Small intestine (tissue), 7 donors: Measurements from ENCODE around the gene MOB3B. TPM values are rescaled to one million over a fixed set of nuclear protein-coding genes. Genes with fewer than 3 reads are reported as not detected.

Source experiments
- DNase-seq, 2 donors: peaks; one replicate each; pipeline versions ENCODE4 v3.0.0 to v3.0.0-alpha.2; 2013
- FAIRE-seq: peaks from 2 replicates; lab custom pipeline; 2012; peaks lifted over from hg19 to GRCh38; lab: Jason Lieb, UNC
- H3K27ac ChIP-seq, 3 donors: one replicate each; pipeline ENCODE4 v1.5.1; 2013; ENCODE audit warnings: low read length in 2 of 3, mild to moderate bottlenecking in 2 of 3, control low read depth in 1 of 3, inconsistent platforms in 1 of 3, low read depth in 1 of 3, moderate library complexity in 1 of 3
- H3K27me3 ChIP-seq, 3 donors: one replicate each; pipeline ENCODE4 v1.6.1; 2013; ENCODE audit warnings: low read length in 3 of 3, inconsistent platforms in 1 of 3; ENCODE audit not compliant: control insufficient read depth in 3 of 3, insufficient read depth in 3 of 3
- H3K36me3 ChIP-seq, 3 donors: one replicate each; pipeline ENCODE4 v1.6.1; 2013; ENCODE audit warnings: low read length in 3 of 3, inconsistent platforms in 1 of 3, low read depth in 1 of 3, mild to moderate bottlenecking in 1 of 3, moderate library complexity in 1 of 3; ENCODE audit not compliant: control insufficient read depth in 3 of 3, insufficient read depth in 2 of 3
- H3K4me1 ChIP-seq, 3 donors: one replicate each; pipeline ENCODE4 v1.6.1; 2013; ENCODE audit warnings: low read length in 2 of 3, inconsistent platforms in 1 of 3, low read depth in 1 of 3, mild to moderate bottlenecking in 1 of 3, moderate library complexity in 1 of 3; ENCODE audit not compliant: control insufficient read depth in 3 of 3, insufficient read depth in 2 of 3
- H3K4me3 ChIP-seq, 3 donors: one replicate each; pipeline ENCODE4 v1.5.1; 2013; ENCODE audit warnings: low read length in 3 of 3, control low read depth in 1 of 3, inconsistent platforms in 1 of 3, low read depth in 1 of 3, mild to moderate bottlenecking in 1 of 3, moderate library complexity in 1 of 3
- H3K9me3 ChIP-seq, 2 donors: one replicate each; pipeline ENCODE4 v1.6.1; 2013; ENCODE audit warnings: low read depth in 1 of 2, low read length in 1 of 2; ENCODE audit not compliant: control insufficient read depth in 2 of 2, insufficient read depth in 1 of 2
- WGBS, 3 donors: extraction: QIAGEN DNeasy Blood & Tissue Kit; methylation state at CpG; one replicate each; pipeline ENCODE4 v1.1.7; 2013; 5-methylcytosine and 5-hydroxymethylcytosine counted together
- polyA plus RNA-seq, 4 donors: library from polyadenylated mRNA; stranded (reverse) in 3 of 4; unstranded in 1 of 4; fragments of 200-250 nt in 3 of 4; fragments of 120-200 nt in 1 of 4; gene quantifications; one replicate each; pipeline versions ENCODE4 v1.2.1 to v1.2.3, GENCODE V29; 2013
- donor health status: healthy with polysubstance abuse.
- donor health status: control.
- donor health status: control.
- donor health status: Bipolar disorder and iron deficiency.
- donor health status: healthy.

MOB3B gene
- polyA plus RNA-seq, 4 donors = 16.9 to 34.9 (median 19.7) TPM

GRCh38 chr9:27475057-27475595 lies 54.5 kb downstream of the MOB3B start:
- Histone ChIP-seq H3K27ac (peak overlapping the region in 1 of 3 donors; percentile 3), H3K4me1 (peaks cover 5 to 35% (median 10%) of the 10 kb centered on the region in 3 donors), H3K9me3 (peaks cover 0 to 10% of the 10 kb centered on the region in 2 donors), H3K4me3 (no peak overlapping the region), H3K36me3 (peaks cover 0 to 21% (median 0%) of the 10 kb centered on the region in 3 donors), H3K27me3 (no peaks in the 10 kb centered on the region)
- DNase-seq = no peak
- WGBS, 3 donors = 79 to 93% (median 90%) methylated on average over 7 of the region's 7 CpGs
- no peak for FAIRE-seq

GRCh38 chr9:27474305-27474704 lies 55.3 kb downstream of the MOB3B start:
- no peak overlapping the region for H3K4me3 ChIP-seq
- whole genome bisulfite sequencing, 3 donors = 69 to 78% (median 78%) methylated on average over 1 of the region's 1 CpG
- DNase-seq = no peak
- no peak overlapping the region for H3K27ac ChIP-seq
- FAIRE-seq = no peak
- H3K4me1 ChIP-seq = peaks cover 5 to 40% (median 10%) of the 10 kb centered on the region in 3 donors
- H3K9me3 ChIP-seq = peaks cover 0 to 7% of the 10 kb centered on the region in 2 donors
- H3K36me3 ChIP-seq = peaks cover 0 to 23% (median 0%) of the 10 kb centered on the region in 3 donors
- no peaks in the 10 kb centered on the region for H3K27me3 ChIP-seq

GRCh38 chr9:27473111-27473529 lies 56.5 kb downstream of the MOB3B start:
- peak overlapping the region in 2 of 3 donors; percentile 34 to 58 for H3K27ac ChIP-seq
- 32 to 37% (median 36%) methylated on average over 7 of the region's 7 CpGs for WGBS, 3 donors
- FAIRE-seq = no peak

GRCh38 chr9:27472195-27472594 lies 57.4 kb downstream of the MOB3B start:
- no peak overlapping the region for H3K4me3 ChIP-seq
- FAIRE-seq = no peak
- peaks cover 5 to 47% (median 12%) of the 10 kb centered on the region in 3 donors for H3K4me1 ChIP-seq
- DNase-seq = no peak
- no peak overlapping the region for H3K27ac ChIP-seq
- H3K36me3 ChIP-seq = peaks cover 0 to 29% (median 0%) of the 10 kb centered on the region in 3 donors
- no peaks in the 10 kb centered on the region for H3K27me3 ChIP-seq
- 55 to 88% (median 71%) methylated on average over 5 of the region's 5 CpGs for WGBS, 3 donors
- no peaks in the 10 kb centered on the region for H3K9me3 ChIP-seq

More at GRCh38 chr9:27473111-27473529, 56.5 kb downstream of the MOB3B start:
- H3K4me1 ChIP-seq = peaks cover 5 to 47% (median 12%) of the 10 kb centered on the region in 3 donors
- DNase-seq = peak; percentile 37 to 54
- H3K27me3 ChIP-seq = no peaks in the 10 kb centered on the region
- H3K9me3 ChIP-seq = no peaks in the 10 kb centered on the region
- H3K36me3 ChIP-seq = peaks cover 0 to 29% (median 0%) of the 10 kb centered on the region in 3 donors
- no peak overlapping the region for H3K4me3 ChIP-seq

- Histone ChIP-seq H3K9me3 (no peaks in the 10 kb centered on the region), H3K27ac (no peak overlapping the region), H3K36me3 (peaks cover 0 to 29% (median 0%) of the 10 kb centered on the region in 3 donors), H3K4me3 (no peak overlapping the region), H3K27me3 (no peaks in the 10 kb centered on the region), H3K4me1 (peaks cover 4 to 45% (median 12%) of the 10 kb centered on the region in 3 donors)
- FAIRE-seq = no peak
- WGBS, 3 donors = 73 to 89% (median 76%) methylated on average over 3 of the region's 3 CpGs
- no peak for DNase-seq
These were observed 57.8 kb downstream of the MOB3B start for GRCh38 chr9:27471789-27472188.

- 77 to 91% (median 90%) methylated on average over 5 of the region's 5 CpGs for WGBS, 3 donors
- no peaks in the 10 kb centered on the region for H3K9me3 ChIP-seq
- peaks cover 0 to 29% (median 0%) of the 10 kb centered on the region in 3 donors for H3K36me3 ChIP-seq
- no peak for DNase-seq
- H3K27me3 ChIP-seq = no peaks in the 10 kb centered on the region
- no peak overlapping the region for H3K27ac ChIP-seq
- no peak for FAIRE-seq
- H3K4me1 ChIP-seq = peaks cover 2 to 41% (median 10%) of the 10 kb centered on the region in 3 donors
- no peak overlapping the region for H3K4me3 ChIP-seq
These were observed 58.2 kb downstream of the MOB3B start for GRCh38 chr9:27471366-27471765.

- Histone ChIP-seq H3K9me3 (peaks cover 0 to 5% of the 10 kb centered on the region in 2 donors), H3K4me3 (no peak overlapping the region), H3K4me1 (peaks cover 2 to 41% (median 10%) of the 10 kb centered on the region in 3 donors), H3K27me3 (no peaks in the 10 kb centered on the region), H3K27ac (no peak overlapping the region), H3K36me3 (peaks cover 0 to 31% (median 0%) of the 10 kb centered on the region in 3 donors)
- FAIRE-seq (no peak), DNase-seq (no peak)
- WGBS, 3 donors = 94 to 96% (median 95%) methylated on average over 6 of the region's 6 CpGs
These were observed 59.2 kb downstream of the MOB3B start for GRCh38 chr9:27470291-27470856.

- Histone ChIP-seq H3K27ac (no peak overlapping the region), H3K4me1 (peaks cover 0 to 43% (median 10%) of the 10 kb centered on the region in 3 donors), H3K4me3 (no peak overlapping the region), H3K36me3 (peaks cover 0 to 29% (median 0%) of the 10 kb centered on the region in 3 donors), H3K27me3 (no peaks in the 10 kb centered on the region), H3K9me3 (peaks cover 0 to 9% of the 10 kb centered on the region in 2 donors)
- FAIRE-seq (no peak), DNase-seq (no peak)
- WGBS, 3 donors = 71 to 96% (median 74%) methylated on average over 3 of the region's 3 CpGs
These were observed 60.1 kb downstream of the MOB3B start for GRCh38 chr9:27469550-27469949.
